22Rv1 (cell line): ENCODE results near the gene STRIT1.

Source experiments
- H3K27ac ChIP-seq: fragments of 450-650 bp; 2 replicates; pipeline ENCODE4 v1.5.1; 2017
- ZFX ChIP-seq: fragments of 450-650 bp; IDR thresholded peaks from 2 replicates; pipeline ENCODE4 v1.6.1; 2017; ENCODE audit warnings: antibody characterized with exemption, borderline replicate concordance
- TF ChIP-seq, protein P1 (sequence below): fragments of 450-650 bp; IDR thresholded peaks from 2 replicates; pipeline ENCODE4 v1.5.1; 2017; ENCODE audit warnings: mild to moderate bottlenecking

Gene STRIT1

DNA sequence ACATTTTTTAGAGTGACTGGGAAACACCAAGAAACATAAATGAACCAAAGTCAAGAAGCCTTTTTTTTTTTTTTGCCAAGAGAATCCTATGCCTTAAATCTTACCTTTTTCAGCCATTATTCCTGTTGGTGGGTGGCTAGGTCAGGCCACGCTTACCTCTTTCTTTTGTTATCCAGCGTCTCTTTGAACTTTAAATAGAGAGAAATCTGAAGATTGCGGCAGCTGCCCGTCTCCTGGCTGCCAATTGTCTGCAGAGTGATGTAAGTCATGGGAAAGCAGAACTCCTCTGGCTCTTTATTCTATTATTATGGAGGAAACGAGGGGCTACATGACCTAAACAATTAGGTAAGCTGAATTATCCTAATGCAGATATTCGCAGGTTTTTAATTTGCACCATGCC lies at the start of gene STRIT1:
Gene STRIT1 (minus strand): TSS at position 168 of the 400 bp plus-strand sequence.
- no peak within 1 kb of the TSS for H3K27ac ChIP-seq
- TF ChIP-seq, protein P1, sequence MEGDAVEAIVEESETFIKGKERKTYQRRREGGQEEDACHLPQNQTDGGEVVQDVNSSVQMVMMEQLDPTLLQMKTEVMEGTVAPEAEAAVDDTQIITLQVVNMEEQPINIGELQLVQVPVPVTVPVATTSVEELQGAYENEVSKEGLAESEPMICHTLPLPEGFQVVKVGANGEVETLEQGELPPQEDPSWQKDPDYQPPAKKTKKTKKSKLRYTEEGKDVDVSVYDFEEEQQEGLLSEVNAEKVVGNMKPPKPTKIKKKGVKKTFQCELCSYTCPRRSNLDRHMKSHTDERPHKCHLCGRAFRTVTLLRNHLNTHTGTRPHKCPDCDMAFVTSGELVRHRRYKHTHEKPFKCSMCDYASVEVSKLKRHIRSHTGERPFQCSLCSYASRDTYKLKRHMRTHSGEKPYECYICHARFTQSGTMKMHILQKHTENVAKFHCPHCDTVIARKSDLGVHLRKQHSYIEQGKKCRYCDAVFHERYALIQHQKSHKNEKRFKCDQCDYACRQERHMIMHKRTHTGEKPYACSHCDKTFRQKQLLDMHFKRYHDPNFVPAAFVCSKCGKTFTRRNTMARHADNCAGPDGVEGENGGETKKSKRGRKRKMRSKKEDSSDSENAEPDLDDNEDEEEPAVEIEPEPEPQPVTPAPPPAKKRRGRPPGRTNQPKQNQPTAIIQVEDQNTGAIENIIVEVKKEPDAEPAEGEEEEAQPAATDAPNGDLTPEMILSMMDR: no peak
- no peak for TF ChIP-seq ZFX

DNA sequence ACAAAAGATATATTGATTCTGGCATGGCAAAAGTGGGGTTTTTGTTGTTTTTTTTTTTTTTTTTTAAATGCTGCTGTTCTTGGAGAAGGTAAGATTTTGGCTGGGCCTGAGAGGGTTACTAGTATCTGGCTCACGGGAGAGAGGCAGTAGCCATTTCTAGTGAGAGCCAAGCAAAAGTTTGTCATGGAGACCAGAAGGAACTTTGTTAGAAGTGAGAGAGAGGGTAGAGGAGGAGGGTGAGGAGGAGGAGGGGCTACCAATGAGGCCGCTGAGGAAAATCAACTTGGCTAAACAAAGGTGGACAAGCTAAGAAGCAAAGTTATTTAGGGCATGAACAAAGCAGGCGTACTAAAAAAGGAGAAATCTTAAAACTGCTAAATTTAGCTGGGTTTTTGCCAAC lies 48.9 kb upstream of the STRIT1 start:
- no peak overlapping the region for H3K27ac ChIP-seq
- TF ChIP-seq, protein P1: no peak
- no peak for TF ChIP-seq ZFX

DNA sequence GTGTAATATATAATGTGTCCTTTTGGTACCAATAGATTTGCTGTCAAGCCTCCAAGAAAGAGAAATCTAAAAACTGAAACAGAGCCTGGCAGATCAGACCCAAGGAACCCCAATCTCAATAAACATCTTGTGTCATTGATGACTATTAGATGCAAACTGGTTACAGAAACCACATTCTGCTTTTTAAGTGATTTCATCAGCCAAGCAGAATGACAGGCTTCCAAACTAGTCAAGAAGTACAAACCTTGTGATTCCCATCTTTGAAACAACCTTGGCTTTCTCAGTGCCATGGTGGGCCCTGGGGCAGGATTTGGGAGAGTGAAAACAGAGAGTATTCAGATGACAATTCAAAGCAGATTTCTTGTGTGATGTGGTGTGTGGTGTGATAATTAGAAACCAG lies 45.6 kb upstream of the STRIT1 start:
- no peak overlapping the region for H3K27ac ChIP-seq
- TF ChIP-seq, protein P1: no peak
- no peak for TF ChIP-seq ZFX

DNA sequence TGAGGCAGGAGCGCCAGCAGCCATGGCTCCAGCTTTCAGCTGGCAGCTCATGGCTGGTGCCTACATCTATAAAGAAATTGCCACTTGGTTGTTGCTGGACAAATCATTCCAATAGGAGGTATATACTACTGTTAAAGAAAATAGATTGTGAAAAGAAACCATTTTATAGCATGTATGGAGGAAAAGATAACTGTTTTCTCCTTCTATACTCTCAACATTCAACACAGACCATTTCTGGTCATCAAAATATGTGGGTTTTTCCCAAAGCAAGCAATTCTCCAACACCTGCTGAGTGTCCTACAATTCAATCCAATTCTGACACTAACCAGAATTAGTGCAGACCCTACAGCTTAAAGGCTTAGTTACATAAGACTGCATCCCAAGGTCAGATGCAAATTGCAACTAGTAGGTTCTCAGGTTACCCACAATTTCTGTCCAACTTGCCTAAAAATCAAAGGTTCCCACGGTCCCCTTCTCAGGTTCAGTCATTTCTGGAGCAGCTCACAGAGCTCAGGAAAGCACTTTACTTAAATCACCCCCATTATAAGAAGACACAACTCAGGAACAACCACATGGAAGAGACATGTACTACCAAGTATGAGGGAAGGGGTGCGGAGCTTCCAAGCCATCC lies 42.4 kb upstream of the STRIT1 start:
- TF ChIP-seq, protein P1: no peak
- no peak for TF ChIP-seq ZFX
- H3K27ac ChIP-seq: no peak overlapping the region

DNA sequence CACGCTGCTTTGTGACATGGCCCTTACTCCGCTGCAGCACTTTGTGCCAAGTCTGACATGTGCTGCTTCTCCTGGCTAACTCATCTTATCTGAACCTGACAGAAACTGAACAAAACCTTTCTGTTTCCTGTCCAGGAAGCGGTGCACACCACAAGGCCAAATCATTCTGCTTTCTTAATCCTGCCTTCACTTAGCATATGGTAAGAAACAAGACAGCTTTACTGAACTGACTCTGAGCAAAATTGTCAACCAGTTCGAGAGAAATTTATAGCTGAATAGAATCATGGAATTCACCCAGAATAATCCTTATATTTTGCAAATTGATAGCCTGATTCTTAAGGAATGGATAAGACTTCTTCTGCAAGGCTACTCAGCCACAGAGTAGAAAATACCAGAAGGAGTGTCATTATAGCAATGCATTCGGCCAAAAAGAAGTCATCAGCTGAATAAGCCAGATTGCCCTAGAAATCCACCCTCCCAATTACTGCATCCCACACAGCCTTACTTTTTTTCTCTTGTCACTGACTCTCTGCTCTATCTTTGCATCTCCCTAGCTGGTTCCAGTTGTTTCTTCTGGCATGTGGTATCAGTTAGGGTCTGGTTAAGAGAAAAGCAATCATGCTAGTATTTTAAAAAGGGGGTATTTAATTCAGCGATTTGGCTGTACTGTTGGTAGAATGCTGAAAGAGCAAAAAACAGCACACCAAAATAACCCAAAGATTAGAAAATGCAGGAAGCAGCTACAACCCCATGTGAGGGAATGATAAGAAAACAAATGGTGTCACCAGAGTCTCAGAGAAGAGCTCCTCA lies 41.6 kb upstream of the STRIT1 start:
- TF ChIP-seq, protein P1: no peak
- TF ChIP-seq ZFX: no peak
- H3K27ac ChIP-seq: no peak overlapping the region

DNA sequence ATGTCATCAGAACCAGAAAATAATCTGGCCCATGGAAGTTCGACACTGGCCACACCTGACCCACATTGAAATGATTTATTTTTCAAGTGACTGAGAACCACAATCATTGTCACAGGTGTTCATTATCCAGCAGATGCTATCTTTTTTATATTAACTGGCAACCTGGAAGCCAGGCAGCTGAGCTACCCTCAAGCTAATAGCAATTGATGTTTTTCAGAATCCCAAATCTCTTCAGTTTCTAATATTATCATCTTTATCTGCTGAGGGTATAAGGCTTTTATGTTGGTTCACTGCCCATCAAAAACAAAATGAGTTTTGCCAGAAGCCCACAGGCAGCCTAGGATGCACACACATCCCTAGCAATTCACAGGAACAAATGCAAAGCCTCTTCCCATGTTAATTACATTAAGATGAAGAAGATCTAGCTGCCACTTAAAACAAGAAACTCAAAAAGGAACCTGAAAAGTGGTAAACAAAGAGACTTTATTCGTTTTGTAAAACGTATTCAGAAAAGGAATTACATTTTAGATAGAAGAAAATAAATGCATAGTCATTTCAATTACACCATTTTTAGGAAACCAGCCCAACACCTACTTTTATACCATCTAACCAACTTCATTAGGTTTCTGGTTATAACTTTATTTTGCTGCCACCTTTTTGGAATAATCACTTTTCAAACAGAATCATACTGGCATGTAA lies 40.9 kb upstream of the STRIT1 start:
- TF ChIP-seq, protein P1: no peak
- TF ChIP-seq ZFX: no peak
- no peak overlapping the region for H3K27ac ChIP-seq
